B cell (primary cell): Measurements from ENCODE around the gene OR4D2. TPM values are rescaled to one million over a fixed set of nuclear protein-coding genes. Genes with fewer than 3 reads are reported as not detected.

Experiments used
- ATAC-seq: fragments of 200-7000 bp; cut with Tn5 transposase; one replicate; pipeline ENCODE4 v1.10.0; 2021; ENCODE audit warnings: low read depth, mild to moderate bottlenecking, moderate number of reproducible peaks, moderate library complexity
- CTCF ChIA-PET: fragments of 350-600 bp; sonication (Branson Sonifier 250); formaldehyde crosslinking; loops from one replicate; lab custom pipeline; 2021; ENCODE audit warnings: antibody characterized with exemption, inconsistent platforms; lab: Charles Lee
- POLR2A ChIA-PET: fragments of 350-600 bp; sonication (Branson Sonifier 250); formaldehyde crosslinking; loops from one replicate; lab custom pipeline; 2021; ENCODE audit warnings: antibody characterized with exemption; lab: Charles Lee
- DNase-seq: peaks from one replicate; pipeline ENCODE4 v3.0.0; 2013
- H2AFZ ChIP-seq: 2 replicates; pipeline ENCODE4 v1.6.1; 2012; ENCODE audit warnings: mild to moderate bottlenecking, low read depth, low read length; ENCODE audit not compliant: insufficient read depth, poor library complexity, severe bottlenecking
- H3K27ac ChIP-seq, 2 donors: 1 replicate in 1 of 2; 2 replicates in 1 of 2; pipeline ENCODE4 v1.5.1; 2012 to 2013; ENCODE audit warnings: low read length in 2 of 2, mild to moderate bottlenecking in 2 of 2, moderate library complexity in 1 of 2
- H3K27me3 ChIP-seq, 4 experiments: fragments of 200-600 bp in 1 of 4; sonication (generic) in 1 of 4; replicated peaks in 1 of 4; 1 replicate in 2 of 4; 2 replicates in 2 of 4; pipeline versions ENCODE4 v1.6.1 to v1.7.0; 2013 to 2016; ENCODE audit warnings: low read length in 3 of 4, mild to moderate bottlenecking in 2 of 4, mixed read lengths in 1 of 4, moderate library complexity in 1 of 4; ENCODE audit not compliant: insufficient read depth in 4 of 4, control insufficient read depth in 3 of 4; ENCODE audit errors: control extremely low read depth in 1 of 4
- H3K36me3 ChIP-seq, 2 experiments: replicated peaks in 1 of 2; 1 replicate in 1 of 2; 2 replicates in 1 of 2; pipeline versions ENCODE4 v1.6.1 to v1.7.1; 2013; ENCODE audit warnings: low read length in 1 of 2; ENCODE audit not compliant: insufficient read depth in 2 of 2, control insufficient read depth in 1 of 2; ENCODE audit errors: control extremely low read depth in 1 of 2, extremely low read depth in 1 of 2
- H3K4me1 ChIP-seq, 2 donors: fragments of 200-600 bp in 1 of 2; sonication (generic) in 1 of 2; 1 replicate in 1 of 2; 2 replicates in 1 of 2; pipeline versions ENCODE4 v1.5.1 to v1.6.1; 2013 to 2017; ENCODE audit warnings: low read length in 2 of 2; ENCODE audit not compliant: control insufficient read depth in 2 of 2, insufficient read depth in 2 of 2
- H3K4me2 ChIP-seq: replicated peaks from 2 replicates; pipeline ENCODE3; 2012; ENCODE audit warnings: mild to moderate bottlenecking, low read depth, low read length; ENCODE audit not compliant: poor library complexity, severe bottlenecking
- H3K4me3 ChIP-seq, 5 experiments: fragments of 200-600 bp in 1 of 5; sonication (generic) in 1 of 5; 1 replicate in 3 of 5; 2 replicates in 2 of 5; pipeline versions ENCODE4 v1.5.1 to v1.7.0; 2011 to 2016; ENCODE audit warnings: low read length in 4 of 5, mild to moderate bottlenecking in 4 of 5, low read depth in 2 of 5, control low read depth in 1 of 5, moderate library complexity in 1 of 5; ENCODE audit not compliant: insufficient read depth in 1 of 5; ENCODE audit errors: control extremely low read depth in 1 of 5, extremely low read depth in 1 of 5
- H3K79me2 ChIP-seq: fragments of 200-600 bp; sonication (generic); one replicate; pipeline ENCODE4 v1.6.0; 2016; ENCODE audit warnings: low read length; ENCODE audit not compliant: control insufficient read depth, insufficient read depth
- H3K9ac ChIP-seq: fragments of 200-600 bp; sonication (generic); 2 replicates; pipeline ENCODE4 v1.6.1; 2017; ENCODE audit warnings: mild to moderate bottlenecking, low read length, moderate library complexity
- H3K9me3 ChIP-seq, 3 donors: one replicate each; pipeline versions ENCODE4 v1.6.1 to v1.7.1; 2013; ENCODE audit warnings: low read length in 2 of 3; ENCODE audit not compliant: control insufficient read depth in 2 of 3, insufficient read depth in 1 of 3; ENCODE audit errors: control extremely low read depth in 1 of 3
- H4K20me1 ChIP-seq: 2 replicates; pipeline ENCODE4 v1.6.0; 2012; ENCODE audit warnings: mild to moderate bottlenecking, low read length; ENCODE audit not compliant: insufficient read depth, control insufficient read depth, poor library complexity, severe bottlenecking
- H3K27ac Mint-ChIP-seq: one replicate; pipeline ENCODE4 v1.8.0; 2021; ENCODE audit warnings: mixed read lengths
- H3K27me3 Mint-ChIP-seq: one replicate; pipeline ENCODE4 v1.8.0; 2021; ENCODE audit warnings: mixed read lengths
- H3K4me1 Mint-ChIP-seq: one replicate; pipeline ENCODE4 v1.8.0; 2021; ENCODE audit warnings: mixed read lengths
- H3K4me3 Mint-ChIP-seq: one replicate; pipeline ENCODE4 v1.8.0; 2021; ENCODE audit warnings: mixed read lengths
- H3K9me3 Mint-ChIP-seq: one replicate; pipeline ENCODE4 v1.8.0; 2022; ENCODE audit warnings: mixed read lengths; ENCODE audit not compliant: insufficient read depth
- EZH2 ChIP-seq: IDR thresholded peaks from 2 replicates; pipeline ENCODE4 v1.6.1; 2012; ENCODE audit warnings: borderline replicate concordance, low read depth, mild to moderate bottlenecking, moderate library complexity, low read length; ENCODE audit not compliant: insufficient read depth, poor library complexity, severe bottlenecking
- WGBS: methylation state at CpG from one replicate; pipeline ENCODE4 v1.1.5; 2013; ENCODE audit warnings: missing lambda C conversion rate; ENCODE audit not compliant: insufficient coverage; 5-methylcytosine and 5-hydroxymethylcytosine counted together
- intact Hi-C: fragments of 100-400 bp; cut with micrococcal nuclease; formaldehyde crosslinking; loops from one replicate; pipeline ENCODE4 v1.10.0; 2022
- polyA plus RNA-seq: library from polyadenylated mRNA; depleted of rRNA; stranded (reverse); fragments of >200 nt; gene quantifications from 2 replicates; pipeline ENCODE4 v1.2.3, GENCODE V29; 2012
- total RNA-seq, 2 donors: library from RNA; stranded (reverse); fragments of 120-200 nt in 1 of 2; gene quantifications; 1 replicate in 1 of 2; 2 replicates in 1 of 2; pipeline versions ENCODE4 v1.2.3 to v1.2.4, GENCODE V29; 2013 to 2022
- TF ChIP-seq, protein P1 (sequence below): fragments of 200-600 bp; IDR thresholded peaks from one replicate; pipeline ENCODE4 v1.8.0; 2022; ENCODE audit warnings: antibody characterized with exemption, mild to moderate bottlenecking

The OR4D2 gene
- total and polyA plus RNA-seq, 2 donors (not counting 1 experiment from before 2014, with no cell fraction given), result not detected

DNA sequence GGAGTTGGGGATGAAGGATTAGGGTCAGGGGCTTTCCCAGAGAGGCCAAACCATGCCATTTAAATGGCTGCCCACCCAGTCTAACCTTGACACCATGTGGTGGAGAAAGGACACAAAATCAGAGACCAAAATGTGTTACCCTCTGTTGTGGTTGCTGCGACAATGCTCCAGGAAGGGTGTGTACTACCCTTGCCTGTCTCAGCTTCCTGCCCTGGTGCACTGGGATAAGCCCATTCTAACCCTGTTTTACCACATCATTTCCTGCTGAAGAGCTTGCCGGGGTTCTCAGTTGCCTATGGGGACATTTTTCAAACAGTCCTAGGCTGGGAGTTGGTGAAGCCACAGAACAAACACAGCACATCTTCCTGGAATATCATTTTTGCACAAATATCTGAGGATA is 13.7 kb upstream of the OR4D2 start:
- H3K9ac ChIP-seq, result no peak overlapping the region
- Mint-ChIP-seq H3K27ac (no peak overlapping the region), H3K9me3 (no peaks in the 10 kb centered on the region), H3K27me3 (peaks cover 57% of the 10 kb centered on the region), H3K4me1 (peaks cover 23% of the 10 kb centered on the region), H3K4me3 (no peak overlapping the region)
- no peak overlapping the region for H3K4me3 ChIP-seq
- 0% methylated on average over 2 of the region's 2 CpGs for WGBS
- H3K79me2 ChIP-seq, result no peaks in the 10 kb centered on the region
- H3K36me3 ChIP-seq, result no peaks in the 10 kb centered on the region
- H3K4me2 ChIP-seq, result peak overlapping the region; percentile 22
- peaks cover 17 to 23% of the 10 kb centered on the region in 2 donors for H3K4me1 ChIP-seq
- H3K27ac ChIP-seq, result no peak overlapping the region
- H3K9me3 ChIP-seq, result peaks cover 0 to 11% (median 0%) of the 10 kb centered on the region in 3 donors
- TF ChIP-seq, protein P1, sequence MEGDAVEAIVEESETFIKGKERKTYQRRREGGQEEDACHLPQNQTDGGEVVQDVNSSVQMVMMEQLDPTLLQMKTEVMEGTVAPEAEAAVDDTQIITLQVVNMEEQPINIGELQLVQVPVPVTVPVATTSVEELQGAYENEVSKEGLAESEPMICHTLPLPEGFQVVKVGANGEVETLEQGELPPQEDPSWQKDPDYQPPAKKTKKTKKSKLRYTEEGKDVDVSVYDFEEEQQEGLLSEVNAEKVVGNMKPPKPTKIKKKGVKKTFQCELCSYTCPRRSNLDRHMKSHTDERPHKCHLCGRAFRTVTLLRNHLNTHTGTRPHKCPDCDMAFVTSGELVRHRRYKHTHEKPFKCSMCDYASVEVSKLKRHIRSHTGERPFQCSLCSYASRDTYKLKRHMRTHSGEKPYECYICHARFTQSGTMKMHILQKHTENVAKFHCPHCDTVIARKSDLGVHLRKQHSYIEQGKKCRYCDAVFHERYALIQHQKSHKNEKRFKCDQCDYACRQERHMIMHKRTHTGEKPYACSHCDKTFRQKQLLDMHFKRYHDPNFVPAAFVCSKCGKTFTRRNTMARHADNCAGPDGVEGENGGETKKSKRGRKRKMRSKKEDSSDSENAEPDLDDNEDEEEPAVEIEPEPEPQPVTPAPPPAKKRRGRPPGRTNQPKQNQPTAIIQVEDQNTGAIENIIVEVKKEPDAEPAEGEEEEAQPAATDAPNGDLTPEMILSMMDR, result no peak
- TF ChIP-seq EZH2, result no peak
- ChIA-PET CTCF (no interaction called here), POLR2A (no interaction called here)
- intact Hi-C loops, result no loop called here
- H2AFZ ChIP-seq, result peak overlapping the region; percentile 23
- ATAC-seq (no peak), DNase-seq (no peak)
- peaks cover 0 to 29% (median 11%) of the 10 kb centered on the region in 4 experiments for H3K27me3 ChIP-seq
- H4K20me1 ChIP-seq, result no peaks in the 10 kb centered on the region

DNA sequence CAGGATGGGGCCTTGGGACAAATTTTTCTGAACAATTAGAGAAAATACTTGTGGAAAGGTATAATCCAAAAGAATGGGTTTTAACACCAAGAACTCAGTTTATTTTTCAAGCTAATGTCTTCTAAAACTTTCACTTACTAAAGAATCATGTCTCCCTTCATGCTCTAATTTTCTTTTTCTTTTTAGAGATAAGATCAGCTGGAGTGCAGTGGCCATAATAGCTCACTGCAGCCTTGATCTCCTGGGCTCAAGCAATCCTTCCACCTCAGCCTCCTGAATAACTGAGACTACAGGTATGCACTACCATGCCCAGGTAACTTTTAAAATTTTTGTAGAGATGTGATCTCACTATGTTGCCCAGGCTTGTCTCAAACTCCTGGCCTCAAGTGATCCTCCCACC is 13.1 kb upstream of the OR4D2 start:
- Mint-ChIP-seq H3K9me3 (no peaks in the 10 kb centered on the region), H3K4me1 (peaks cover 23% of the 10 kb centered on the region), H3K4me3 (no peak overlapping the region), H3K27me3 (peaks cover 51% of the 10 kb centered on the region), H3K27ac (no peak overlapping the region)
- intact Hi-C loops, result no loop called here
- no peak overlapping the region for H2AFZ ChIP-seq
- H3K36me3 ChIP-seq, result no peaks in the 10 kb centered on the region
- POLR2A ChIA-PET, result no interaction called here
- TF ChIP-seq, protein P1, result no peak
- no peak for TF ChIP-seq EZH2
- H3K4me2 ChIP-seq, result no peak overlapping the region
- peaks cover 0 to 11% (median 0%) of the 10 kb centered on the region in 3 donors for H3K9me3 ChIP-seq
- CTCF ChIA-PET, result no interaction called here
- no peaks in the 10 kb centered on the region for H3K79me2 ChIP-seq
- H4K20me1 ChIP-seq, result no peaks in the 10 kb centered on the region
- peaks cover 17 to 23% of the 10 kb centered on the region in 2 donors for H3K4me1 ChIP-seq
- no peak overlapping the region for H3K9ac ChIP-seq
- H3K27ac ChIP-seq, result no peak overlapping the region
- no peak for ATAC-seq
- DNase-seq, result no peak
- peaks cover 0 to 29% (median 11%) of the 10 kb centered on the region in 4 experiments for H3K27me3 ChIP-seq
- H3K4me3 ChIP-seq, result no peak overlapping the region
